ENCODE results near the gene TMCC2. TPM values are rescaled to one million over a fixed set of nuclear protein-coding genes. Genes with fewer than 3 reads are reported as not detected.
A peak's percentile ranks its signal among the peaks of the same experiment; 100 is the strongest.
"Not testable (repeated sequence)": the region's sequence is repeated elsewhere in the genome, so short reads cannot be mapped to it uniquely, and the experiment has no call there.

TMCC2 gene
- polyA plus RNA-seq, 5 donors = 7.8 to 21.5 (median 12.3) TPM

- peak; percentile 93 to 95 for DNase-seq
Measured at GRCh38 chr1:205211169-205211838, 16.4 kb upstream of the TMCC2 start, which contains the start of gene DSTYK. Gene DSTYK (minus strand): TSS chr1:205211702. CDS start chr1:205211535, 167 bp downstream.

GRCh38 chr1:205211839-205212536, 15.8 kb upstream of the TMCC2 start:
- no peak for DNase-seq

DNA sequence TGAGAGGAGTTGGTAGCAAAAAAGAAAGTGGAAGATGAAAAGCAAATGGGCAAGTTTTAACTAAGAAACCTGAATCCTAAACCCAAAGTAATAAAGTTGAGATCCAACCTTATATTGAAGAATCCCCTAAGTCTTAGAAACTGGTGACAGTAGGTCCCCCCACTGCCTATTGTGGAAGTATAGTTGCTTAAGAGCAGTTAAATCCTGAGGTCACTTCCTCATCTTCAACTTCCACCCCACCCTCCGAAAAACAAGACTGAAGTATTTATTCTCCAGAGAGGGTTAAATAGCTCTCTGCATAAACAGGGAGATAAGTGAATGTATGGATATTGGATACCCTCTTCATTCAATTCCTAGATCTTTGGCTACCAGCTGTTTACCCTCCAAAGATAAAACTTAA, 13.0 kb upstream of the TMCC2 start:
- no peak for DNase-seq

GRCh38 chr1:205216588-205216987, 11.2 kb upstream of the TMCC2 start:
- DNase-seq = no peak

DNA sequence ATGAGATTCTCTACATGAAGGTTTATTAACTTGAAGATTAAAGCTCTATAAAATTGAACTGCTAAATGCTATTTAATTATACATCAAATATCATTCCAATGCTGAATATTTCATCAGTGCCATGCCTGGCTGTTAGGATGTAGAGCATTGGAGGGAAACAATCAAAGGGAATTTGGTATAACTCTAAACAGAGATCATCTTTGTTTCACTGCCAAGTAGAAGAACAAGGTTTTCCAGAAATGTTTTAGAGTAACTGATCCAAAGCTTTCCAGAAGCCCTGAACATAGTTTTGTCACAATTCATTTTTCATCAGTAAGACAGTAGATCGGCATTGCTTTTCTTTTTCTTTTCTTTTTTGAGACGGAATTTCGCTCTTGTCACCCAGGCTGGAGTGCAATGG, 10.3 kb upstream of the TMCC2 start:
- no peak for DNase-seq

DNA sequence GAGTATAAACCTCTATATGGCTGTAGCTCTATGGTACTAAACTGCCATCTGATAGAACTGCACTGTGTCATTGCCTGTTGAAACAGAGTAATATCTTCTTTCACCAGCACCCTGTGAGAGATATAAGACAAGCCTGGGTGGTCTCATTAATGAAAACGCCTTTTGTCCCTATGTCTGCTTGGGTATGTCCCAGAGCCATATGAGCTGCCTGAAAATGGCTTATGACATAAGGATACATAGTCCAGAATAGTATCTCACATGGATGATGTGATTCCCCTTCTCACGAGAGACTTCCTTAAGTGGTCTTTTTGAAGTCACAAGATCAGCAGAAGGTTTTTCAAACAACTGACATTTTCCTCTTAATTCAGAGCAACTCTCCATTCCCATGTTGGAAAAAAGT, 7.3 kb upstream of the TMCC2 start:
- DNase-seq = no peak

GRCh38 chr1:205224736-205225135, 3.0 kb upstream of the TMCC2 start:
- no peak for DNase-seq

DNA sequence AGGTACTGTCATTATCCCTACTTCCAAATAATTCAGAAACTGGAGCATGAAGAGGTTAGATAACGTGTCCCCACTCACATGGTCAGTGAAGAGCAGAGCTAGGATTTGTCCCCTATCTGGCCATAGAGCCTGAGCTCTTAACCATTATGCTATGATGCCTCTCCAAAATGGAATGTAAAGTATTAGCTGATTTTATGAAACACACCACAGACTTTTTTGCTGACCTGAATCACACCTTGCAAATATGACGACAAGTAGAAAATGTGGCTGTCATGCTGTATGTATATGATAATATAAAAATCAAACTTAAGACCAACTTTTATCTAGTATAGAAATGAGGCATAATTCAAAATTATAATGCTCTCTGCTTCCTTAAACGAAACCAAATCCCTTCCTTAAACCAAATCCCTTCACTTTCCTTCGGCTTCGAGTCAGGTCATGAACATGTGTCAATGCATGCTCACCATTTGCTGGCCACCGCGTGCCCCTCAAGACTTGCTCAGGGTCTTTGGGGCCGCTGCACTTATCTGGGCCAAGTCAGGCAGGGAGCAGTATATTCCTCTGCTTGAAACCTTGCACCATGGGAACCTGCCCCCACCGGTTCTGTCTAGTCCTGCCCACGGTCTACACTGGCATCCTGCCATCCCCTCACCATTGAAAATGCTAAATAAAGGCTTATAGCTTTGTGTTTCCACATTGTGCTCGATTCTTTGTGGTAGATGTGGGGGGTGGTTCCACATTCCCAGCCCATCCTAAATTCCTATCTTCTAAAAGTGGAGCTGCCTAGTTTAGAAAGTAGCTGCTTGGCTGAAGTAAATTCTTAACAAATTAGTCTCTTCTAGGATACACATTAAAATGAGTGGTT, 1.6 kb upstream of the TMCC2 start:
- DNase-seq = no peak

- no peak for DNase-seq
Measured at GRCh38 chr1:205226868-205227583, 720 bp upstream of the TMCC2 start.

- DNase-seq = no peak
Measured at GRCh38 chr1:205228093-205228521, 361 bp downstream of the TMCC2 start.

- DNase-seq = no peak
Measured at GRCh38 chr1:205229399-205229871, 1.7 kb downstream of the TMCC2 start.

DNA sequence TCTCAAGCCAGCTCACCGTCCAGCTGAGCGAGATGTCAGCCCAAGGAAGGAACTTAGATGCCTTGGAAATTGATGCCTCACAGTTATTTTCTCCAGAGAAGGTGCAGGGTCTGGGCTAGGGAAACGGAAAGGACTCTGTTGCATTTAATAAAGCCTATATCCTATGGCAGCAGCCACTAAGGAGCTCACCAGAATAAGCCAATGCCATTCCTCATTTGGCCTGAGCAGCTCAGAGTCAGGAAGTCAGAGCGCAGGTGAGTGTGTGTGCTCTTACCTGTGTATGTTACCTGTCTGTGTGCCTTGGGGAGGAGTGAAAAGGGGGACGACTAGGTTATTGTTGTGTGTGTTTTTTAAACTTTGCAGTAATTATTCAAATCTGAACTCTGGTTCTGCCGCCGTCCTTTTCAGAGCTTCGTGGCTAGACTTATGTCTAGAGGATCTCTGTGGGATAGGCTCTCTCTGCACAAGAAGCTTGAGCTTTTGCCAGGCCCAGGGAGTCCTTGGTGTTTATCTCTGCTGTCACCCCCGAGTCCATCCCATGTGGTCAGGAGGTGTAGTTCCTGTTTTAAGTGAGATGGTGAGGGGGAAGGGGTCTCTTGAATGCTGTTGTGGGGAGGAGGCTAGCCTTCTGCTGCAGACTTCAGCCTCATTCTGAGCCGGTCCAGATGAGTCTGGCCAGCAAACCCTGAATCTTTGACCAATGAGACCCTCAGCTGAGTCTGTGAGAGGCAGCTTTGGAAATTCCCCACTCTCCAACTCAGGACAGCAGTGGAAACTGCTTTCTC, 2.4 kb downstream of the TMCC2 start:
- DNase-seq = no peak

- no peak for DNase-seq
Measured at GRCh38 chr1:205230982-205231381, 3.2 kb downstream of the TMCC2 start.

DNA sequence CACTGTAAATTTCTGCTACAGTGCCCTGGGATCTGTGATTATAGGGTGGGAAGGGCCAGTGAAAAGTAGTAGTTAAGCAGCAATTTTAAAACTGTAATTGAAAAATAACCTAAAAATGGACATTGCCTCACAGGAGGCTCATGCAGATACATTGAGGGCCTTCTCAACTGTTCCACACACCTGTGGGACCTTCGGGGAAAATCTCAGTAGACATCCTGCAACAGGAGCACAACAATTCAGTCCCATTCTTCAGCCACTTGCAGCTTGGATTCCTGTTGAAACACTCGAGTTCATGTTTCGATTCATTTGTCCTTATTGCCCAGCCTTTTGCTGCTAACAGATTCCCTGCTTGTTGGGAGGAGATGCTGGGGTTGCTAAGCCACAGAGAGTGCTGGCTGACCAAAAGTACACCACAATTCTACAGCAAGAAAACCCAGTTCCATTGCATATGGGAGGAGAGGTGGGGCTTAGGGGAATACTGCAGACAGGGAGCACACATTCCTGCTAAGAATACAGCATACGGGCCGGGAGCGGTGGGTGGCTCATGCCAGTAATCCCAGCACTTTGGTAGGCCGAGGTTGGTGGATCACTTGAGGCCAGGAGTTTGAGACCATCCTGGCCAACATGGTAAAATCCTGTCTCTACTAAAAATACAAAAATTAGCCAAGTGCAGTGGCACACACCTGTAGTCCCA, 4.5 kb downstream of the TMCC2 start:
- DNase-seq = no peak

- no peak for DNase-seq
Measured at GRCh38 chr1:205232945-205233397, 5.2 kb downstream of the TMCC2 start.

- DNase-seq = not testable (repeated sequence)
Measured at GRCh38 chr1:205233986-205234385, 6.2 kb downstream of the TMCC2 start.

DNA sequence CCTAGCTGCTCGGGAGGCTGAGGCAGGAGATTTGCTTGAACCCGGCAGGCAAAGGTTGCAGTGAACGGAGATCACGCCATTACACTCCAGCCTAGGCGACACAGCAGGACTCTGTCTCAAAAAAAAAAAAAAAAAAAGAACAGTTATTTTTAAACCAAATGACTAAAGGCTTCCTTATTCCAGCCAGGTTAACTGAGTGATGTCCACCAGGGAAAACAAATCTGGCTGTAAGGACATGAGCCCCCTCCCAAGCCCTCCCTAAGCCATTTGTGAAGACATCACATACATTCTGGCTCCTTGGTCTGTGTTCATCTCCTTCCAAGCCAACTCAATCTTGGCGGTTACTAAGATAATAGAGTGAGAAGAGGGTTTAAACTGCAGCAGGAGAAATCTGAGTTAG, 8.2 kb downstream of the TMCC2 start:
- no peak for DNase-seq

DNA sequence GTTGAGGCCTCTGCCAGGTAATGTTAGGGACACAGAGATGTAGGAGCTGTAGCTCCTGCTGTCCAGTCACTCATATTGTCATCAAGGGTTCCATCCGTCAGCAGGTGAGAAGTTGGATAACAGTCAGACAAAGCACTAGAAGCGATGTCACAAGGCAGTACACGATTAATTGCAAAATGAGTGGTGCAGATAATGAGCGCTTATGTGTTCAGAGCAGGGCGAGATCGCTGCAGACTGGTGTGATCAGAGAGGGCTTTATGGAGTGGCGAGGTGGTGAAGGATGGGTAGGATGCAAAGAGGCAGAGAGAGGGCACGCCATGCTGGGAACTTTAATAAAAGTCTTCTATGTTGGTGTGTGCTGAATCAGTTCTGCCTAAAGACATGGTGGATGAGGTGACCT, 8.8 kb downstream of the TMCC2 start:
- no peak for DNase-seq

GRCh38 chr1:205236951-205237475, 9.3 kb downstream of the TMCC2 start:
- no peak for DNase-seq

Data from right lung (tissue), 5 donors.